Occipital lobe (tissue), 2 donors: Measurements from ENCODE around the gene STON1. TPM values are rescaled to one million over a fixed set of nuclear protein-coding genes. Genes with fewer than 3 reads are reported as not detected.
"Not testable (repeated sequence)": the region's sequence is repeated elsewhere in the genome, so short reads cannot be mapped to it uniquely, and the experiment has no call there.

Source experiments
- DNase-seq: peaks from one replicate; lab custom pipeline; 2025; lab: John Stamatoyannopoulos, UW
- total RNA-seq: library from RNA; depleted of rRNA; stranded (reverse); fragments of >200 nt; gene quantifications from one replicate; pipeline ENCODE4 v1.2.3, GENCODE V29; 2014

The STON1 gene
- total RNA-seq, 1 donor from 2014 or later = 9.4 TPM

DNA sequence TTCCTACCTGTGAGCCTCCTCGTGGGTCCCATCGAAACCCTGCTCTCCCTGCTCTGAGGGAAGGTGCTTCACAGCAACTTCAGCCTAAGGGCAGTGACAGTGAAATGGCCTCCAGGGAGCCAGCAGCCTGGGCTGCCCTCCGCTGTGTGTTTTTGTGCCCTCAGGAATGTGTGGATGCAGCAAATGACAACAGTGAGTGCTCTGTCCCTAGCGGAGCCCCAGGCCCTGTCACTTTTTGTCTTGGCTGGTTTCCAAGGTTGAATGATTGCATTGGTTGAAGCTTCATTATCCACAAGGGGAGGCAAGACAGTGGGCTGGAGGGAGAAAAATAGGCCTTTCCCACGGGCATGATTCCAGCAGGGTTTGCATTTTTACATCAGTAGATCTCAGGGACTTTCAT lies 42.9 kb downstream of the STON1 start:
- no peak for DNase-seq

DNA sequence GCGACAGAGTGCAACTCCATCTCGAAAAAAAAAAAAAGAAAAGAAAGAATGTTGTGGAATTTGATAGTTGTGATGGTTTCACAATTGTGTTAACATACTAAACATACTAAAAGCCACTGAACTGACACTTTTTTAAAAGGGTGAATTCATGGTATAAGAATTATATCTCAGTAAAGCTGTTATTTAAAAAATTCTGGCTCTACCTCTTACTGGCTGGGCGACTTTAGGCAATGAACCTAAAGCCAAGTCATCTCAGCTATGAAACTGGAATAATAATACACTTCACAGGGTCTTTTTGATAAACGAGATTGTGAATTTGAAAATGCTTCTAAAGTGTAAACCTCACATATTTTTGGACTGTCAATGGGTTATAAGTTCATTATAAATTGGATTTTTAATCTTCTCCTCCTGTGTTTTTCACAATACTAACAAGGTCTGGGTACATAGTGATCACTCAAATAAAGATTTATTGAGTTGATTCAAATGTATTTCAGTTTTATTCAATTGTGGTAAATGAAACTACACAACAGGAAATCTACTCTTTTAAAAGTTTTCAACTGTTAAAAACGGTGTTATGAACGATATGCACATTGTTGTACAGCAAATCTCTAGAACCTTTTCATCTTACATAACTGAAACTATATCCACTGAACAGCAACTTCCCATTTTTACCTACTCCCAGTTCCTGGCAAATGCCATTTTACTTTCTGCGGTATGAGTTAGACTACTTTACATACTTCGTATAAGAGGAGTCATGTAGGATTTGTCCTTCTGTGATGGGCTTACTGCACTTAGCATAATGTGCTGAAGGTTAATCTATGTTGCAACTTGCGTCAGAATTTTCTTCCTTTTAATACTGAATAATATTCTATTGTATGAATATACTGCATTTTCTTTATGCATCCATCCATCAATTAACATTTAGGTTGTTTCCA lies 44.7 kb downstream of the STON1 start:
- DNase-seq = no peak

GRCh38 chr2:48578313-48578712 lies 48.4 kb downstream of the STON1 start:
- DNase-seq = no peak

DNA sequence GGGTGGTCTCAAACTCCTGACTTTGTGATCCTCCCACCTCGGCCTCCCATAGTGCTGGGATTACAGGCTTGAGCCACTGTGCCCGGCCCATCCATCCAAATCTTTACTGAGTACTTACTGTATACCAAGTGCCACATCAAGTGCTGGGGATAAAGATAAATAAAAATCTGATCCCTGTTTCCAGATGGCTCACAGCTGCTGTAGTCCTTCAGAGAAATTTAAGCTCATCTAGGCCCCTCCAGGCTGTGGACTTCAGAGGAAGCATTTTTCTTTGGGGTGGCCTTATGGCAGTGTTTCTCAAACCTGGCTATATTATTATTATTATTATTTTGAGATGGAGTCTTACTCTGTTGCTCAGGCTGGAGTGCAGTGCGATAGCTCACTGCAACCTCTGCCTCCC lies 54.0 kb downstream of the STON1 start:
- no peak for DNase-seq

GRCh38 chr2:48584551-48584950 lies 54.6 kb downstream of the STON1 start:
- DNase-seq = no peak

DNA sequence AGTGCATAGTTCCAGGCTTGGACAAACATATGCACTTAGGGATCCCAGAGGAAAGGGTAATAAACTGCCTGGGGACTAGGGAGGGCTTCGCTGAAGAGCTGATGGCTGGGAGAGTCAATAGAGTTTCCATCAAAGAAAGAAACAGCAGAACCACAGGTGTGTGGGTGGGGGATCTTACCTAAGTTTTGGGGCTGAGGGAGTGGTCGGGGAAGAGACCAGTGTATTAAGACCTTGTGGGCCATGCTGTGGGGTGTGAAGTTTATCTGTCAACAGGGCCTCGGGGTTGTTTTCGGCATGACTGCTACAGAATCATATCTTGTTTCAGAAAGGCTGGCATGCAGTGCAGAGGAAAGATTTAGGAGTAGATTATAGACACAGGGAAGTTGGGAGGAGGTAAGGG lies 56.5 kb downstream of the STON1 start:
- DNase-seq = no peak

GRCh38 chr2:48587560-48587959 lies 57.6 kb downstream of the STON1 start:
- DNase-seq = no peak

DNA sequence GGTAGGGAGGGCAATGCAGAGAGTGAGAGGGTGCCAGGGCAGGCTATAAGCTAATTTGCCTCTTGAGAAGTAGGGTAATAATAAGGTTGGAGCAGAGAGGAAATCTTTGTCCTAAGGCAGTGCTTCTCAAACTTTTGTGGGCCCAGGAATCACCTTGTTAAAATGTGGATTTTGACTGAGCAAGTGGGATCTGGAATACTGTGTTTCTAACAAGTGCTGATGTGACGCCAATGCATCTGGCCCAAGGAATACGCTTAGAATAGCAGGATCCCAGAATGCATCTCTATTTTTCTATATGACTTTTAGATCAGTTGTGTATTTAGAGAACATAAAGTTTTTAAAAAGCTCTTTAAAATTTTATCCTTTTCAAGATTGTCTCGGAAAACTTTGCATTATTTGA lies 58.0 kb downstream of the STON1 start:
- no peak for DNase-seq

DNA sequence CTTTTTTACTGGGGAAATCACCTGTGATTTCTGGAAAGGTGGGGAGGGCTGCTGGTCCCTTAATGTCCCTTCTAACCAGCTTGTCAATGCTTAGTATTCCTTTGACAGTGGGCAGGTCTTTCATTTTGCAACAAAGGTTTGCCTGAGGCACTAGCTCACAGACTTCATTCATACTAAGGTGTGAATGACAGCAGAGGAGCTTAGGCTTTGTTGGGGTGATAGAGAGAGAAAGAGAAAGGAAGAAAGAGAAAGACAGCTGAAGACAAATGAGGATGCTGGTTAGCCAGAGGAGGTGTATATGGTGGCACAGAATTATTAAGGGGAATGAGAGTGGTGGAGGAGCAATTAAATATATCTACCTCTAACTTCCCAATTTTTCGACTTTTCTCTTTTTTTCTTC lies 58.8 kb downstream of the STON1 start:
- no peak for DNase-seq

DNA sequence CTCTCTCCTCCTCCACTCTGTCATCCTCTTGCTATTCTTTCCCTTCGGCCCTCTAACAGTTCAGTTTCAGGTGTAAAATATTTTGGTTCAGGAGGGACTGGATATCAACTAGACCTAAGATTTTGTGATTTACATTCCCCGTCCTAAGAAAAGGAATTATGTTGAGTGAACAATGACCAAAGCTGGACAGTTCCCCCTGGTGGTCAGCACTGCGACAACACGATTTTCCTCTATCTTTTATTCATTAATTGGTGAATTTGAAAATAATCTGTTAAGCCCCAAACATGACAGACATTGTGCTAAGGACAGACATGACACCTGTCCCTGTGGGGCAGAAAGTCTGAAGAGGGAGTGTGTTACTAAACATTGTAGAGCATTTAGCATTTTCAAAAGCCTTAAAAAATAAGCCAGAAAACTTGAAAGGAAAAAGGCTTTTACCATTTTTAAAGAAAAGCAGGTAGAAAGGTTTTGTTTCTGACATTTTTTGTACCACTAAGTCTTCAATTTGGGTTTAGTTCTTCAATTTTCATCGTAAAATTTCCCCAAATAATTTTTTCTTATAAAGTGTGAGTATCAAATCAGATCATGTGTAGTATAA lies 59.3 kb downstream of the STON1 start:
- peak; percentile 9 for DNase-seq

DNA sequence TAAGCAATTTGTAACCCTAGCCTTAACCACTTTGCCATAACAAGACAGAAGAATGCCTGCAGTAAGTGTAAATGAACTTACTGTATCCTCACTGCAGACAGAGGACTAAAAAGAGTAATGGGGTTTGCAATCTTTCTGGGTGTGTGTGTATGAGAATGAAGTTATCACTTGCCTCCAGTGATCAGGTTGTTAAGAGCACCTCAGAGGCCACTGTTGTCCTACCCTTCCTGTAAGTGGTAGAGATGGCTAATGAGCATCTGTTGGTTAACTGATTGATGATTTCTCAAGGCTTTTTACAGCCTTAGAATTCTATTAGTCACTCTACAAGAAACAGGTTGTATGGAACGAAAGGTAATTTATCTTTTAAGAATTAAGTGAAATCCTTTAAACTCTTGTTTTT lies 60.1 kb downstream of the STON1 start:
- no peak for DNase-seq

DNA sequence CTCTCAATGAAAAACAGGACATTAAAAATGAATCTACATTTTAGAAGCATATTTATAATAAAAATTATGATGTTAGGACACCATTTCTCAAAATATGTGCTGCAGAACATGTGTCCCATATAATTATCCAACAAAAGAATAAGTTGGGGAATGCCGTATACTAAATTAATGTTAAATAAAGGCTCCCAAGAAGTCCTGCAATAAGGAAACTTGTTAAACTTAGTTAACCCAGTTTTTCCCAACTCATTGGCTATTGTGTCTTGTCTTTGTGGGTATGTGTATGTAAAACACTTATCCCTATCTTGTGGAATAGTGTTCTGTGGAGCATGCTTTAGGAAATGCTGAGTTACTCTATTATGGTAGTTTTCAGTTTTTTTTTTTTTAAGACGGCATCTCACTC lies 62.1 kb downstream of the STON1 start:
- DNase-seq = no peak

DNA sequence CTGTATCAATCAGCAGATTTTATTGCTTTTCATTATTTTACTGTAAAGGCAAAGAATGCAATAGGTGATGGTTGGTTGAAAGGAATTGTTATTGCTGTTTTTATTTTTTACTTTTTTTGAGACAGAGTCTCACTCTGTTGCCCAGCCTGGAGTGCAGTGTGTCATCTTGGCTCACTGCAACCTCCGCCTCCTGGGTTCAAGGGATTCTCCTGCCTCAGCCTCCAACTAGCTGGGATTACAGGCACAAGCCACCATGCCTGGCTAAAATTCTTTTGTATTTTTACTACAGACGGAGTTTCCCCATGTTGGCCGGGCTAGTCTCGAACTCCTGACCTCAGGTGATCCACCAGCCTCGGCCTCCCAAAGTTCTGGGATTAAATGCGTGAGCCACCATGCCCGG lies 66.8 kb downstream of the STON1 start:
- not testable (repeated sequence) for DNase-seq

- DNase-seq = no peak
Measured at GRCh38 chr2:48597492-48597891, 67.5 kb downstream of the STON1 start.

DNA sequence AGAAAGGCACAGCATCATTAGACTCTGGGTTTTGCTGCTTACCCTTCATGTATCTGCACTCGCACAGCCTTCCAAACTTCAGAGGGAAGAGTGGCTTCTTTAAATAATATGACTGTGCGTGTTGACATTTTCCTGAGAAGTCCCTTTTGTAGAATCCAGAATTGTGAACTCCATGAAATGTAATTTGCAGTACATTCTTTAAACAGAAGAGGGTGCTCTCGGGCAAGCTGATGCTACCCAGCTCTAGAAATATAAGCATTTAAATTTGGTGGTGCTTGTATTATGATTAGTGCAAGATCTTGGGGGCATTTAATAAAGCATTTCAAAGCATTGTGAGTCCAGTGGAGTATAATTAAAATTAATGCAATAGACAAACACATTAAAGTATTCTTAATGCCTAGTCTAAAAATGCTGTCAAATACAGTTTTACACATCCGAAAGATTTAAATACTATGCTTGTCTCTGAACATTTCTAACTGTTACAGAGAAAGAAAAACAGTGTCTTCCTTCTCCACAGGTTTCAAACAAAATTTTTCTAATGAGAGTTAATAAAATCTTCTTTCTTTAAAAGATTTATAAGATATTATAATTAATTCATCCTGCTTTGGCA lies 70.4 kb downstream of the STON1 start:
- no peak for DNase-seq

DNA sequence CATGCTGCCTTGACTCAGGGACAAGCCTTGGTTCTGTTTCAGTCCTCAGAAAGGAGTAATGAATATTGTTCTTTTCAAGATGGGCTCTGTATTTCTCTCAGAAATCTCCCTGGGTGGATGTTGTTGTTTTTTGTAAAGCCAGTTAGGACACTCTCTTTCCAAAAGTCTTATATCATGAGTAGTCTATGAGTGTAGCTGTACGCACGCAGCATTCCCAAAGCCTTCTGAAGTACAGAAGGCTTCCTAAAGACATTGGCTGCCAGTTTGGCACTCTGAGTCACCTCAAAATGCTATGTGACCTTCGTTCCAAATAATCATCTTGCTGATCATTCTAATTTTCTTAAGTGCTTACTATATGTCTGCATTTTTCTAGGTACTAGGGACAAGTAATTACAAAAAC lies 71.0 kb downstream of the STON1 start:
- DNase-seq = no peak

- no peak for DNase-seq
Measured at GRCh38 chr2:48601349-48601748, 71.4 kb downstream of the STON1 start.

GRCh38 chr2:48605482-48606175 lies 75.7 kb downstream of the STON1 start:
- no peak for DNase-seq

GRCh38 chr2:48607307-48608014 lies 77.5 kb downstream of the STON1 start:
- DNase-seq = no peak

GRCh38 chr2:48613211-48613610 lies 83.3 kb downstream of the STON1 start:
- DNase-seq = no peak

DNA sequence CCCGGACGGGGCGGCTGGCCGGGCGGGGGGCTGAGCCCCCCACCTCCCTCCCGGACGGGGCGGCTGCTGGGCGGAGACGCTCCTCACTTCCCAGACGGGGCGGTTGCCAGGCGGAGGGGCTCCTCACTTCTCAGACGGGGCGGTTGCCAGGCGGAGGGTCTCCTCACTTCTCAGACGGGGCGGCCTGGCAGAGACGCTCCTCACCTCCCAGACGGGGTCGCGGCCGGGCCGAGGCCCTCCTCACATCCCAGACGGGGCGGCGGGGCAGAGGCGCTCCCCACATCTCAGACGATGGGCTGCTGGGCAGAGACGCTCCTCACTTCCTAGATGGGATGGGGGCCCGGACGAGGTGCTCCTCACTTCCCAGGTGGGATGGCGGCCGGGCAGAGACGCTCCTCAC lies 84.6 kb downstream of the STON1 start:
- not testable (repeated sequence) for DNase-seq
